MM.1S (cell line): ENCODE data around the gene KCNIP1.

Source experiments
- DNase-seq: peaks from one replicate; pipeline ENCODE4 v3.0.0-alpha.2; 2015
- H2AFZ ChIP-seq: fragments of 300-600 bp; sonication (generic); 2 replicates; pipeline ENCODE4 v1.6.0; 2016; ENCODE audit warnings: antibody characterized with exemption, low read length
- H3F3A ChIP-seq: fragments of 300-600 bp; sonication (generic); 2 replicates; pipeline ENCODE4 v1.6.1; 2016; ENCODE audit warnings: mild to moderate bottlenecking, antibody characterized with exemption, low read length, moderate library complexity, mixed read lengths; ENCODE audit not compliant: insufficient read depth
- H3K27ac ChIP-seq: fragments of 300-600 bp; sonication (generic); 2 replicates; pipeline ENCODE4 v1.5.1; 2016; ENCODE audit warnings: mild to moderate bottlenecking, low read length
- H3K27me3 ChIP-seq: fragments of 300-600 bp; sonication (generic); replicated peaks from 2 replicates; pipeline ENCODE4 v1.6.0; 2016; ENCODE audit warnings: low read length; ENCODE audit not compliant: insufficient read depth
- H3K36me3 ChIP-seq: fragments of 300-600 bp; sonication (generic); replicated peaks from 2 replicates; pipeline ENCODE4 v1.6.1; 2016; ENCODE audit warnings: mild to moderate bottlenecking, low read length, mixed read lengths; ENCODE audit not compliant: insufficient read depth
- H3K4me1 ChIP-seq: fragments of 300-600 bp; sonication (generic); 2 replicates; pipeline ENCODE4 v1.6.1; 2016; ENCODE audit warnings: low read length, mixed read lengths
- H3K4me2 ChIP-seq: fragments of 300-600 bp; sonication (generic); 2 replicates; pipeline ENCODE4 v1.6.0; 2016; ENCODE audit warnings: low read depth, low read length
- H3K4me3 ChIP-seq: fragments of 300-600 bp; sonication (generic); 2 replicates; pipeline ENCODE4 v1.5.1; 2016; ENCODE audit warnings: low read length, mixed read lengths
- H3K79me2 ChIP-seq: fragments of 300-600 bp; sonication (generic); 2 replicates; pipeline ENCODE4 v1.6.1; 2016; ENCODE audit warnings: mixed run types, low read length, mixed read lengths
- H3K9ac ChIP-seq: fragments of 300-600 bp; sonication (generic); 2 replicates; pipeline ENCODE4 v1.6.1; 2016; ENCODE audit warnings: low read length, mixed read lengths
- H3K9me2 ChIP-seq: fragments of 300-600 bp; sonication (generic); replicated peaks from 2 replicates; pipeline ENCODE4 v1.6.1; 2016; ENCODE audit warnings: mild to moderate bottlenecking, low read length, mixed read lengths; ENCODE audit not compliant: insufficient read depth
- H3K9me3 ChIP-seq: fragments of 300-600 bp; sonication (generic); replicated peaks from 2 replicates; pipeline ENCODE4 v1.6.1; 2016; ENCODE audit warnings: mild to moderate bottlenecking, low read length, mixed read lengths; ENCODE audit not compliant: insufficient read depth
- H4K20me1 ChIP-seq: fragments of 300-600 bp; sonication (generic); 2 replicates; pipeline ENCODE4 v1.6.1; 2016; ENCODE audit warnings: mild to moderate bottlenecking, low read length, moderate library complexity, mixed read lengths; ENCODE audit not compliant: insufficient read depth
- CTCF ChIP-seq: fragments of 300-600 bp; sonication (generic); IDR thresholded peaks from 2 replicates; pipeline ENCODE4 v1.5.1; 2016; ENCODE audit warnings: antibody characterized with exemption, low read length, mixed read lengths
- EZH2 ChIP-seq: fragments of 300-600 bp; sonication (generic); optimal IDR thresholded peaks from 2 replicates; pipeline ENCODE3; 2017; ENCODE audit warnings: low read depth, mild to moderate bottlenecking, antibody characterized with exemption, low read length, mixed read lengths
- EZH2phosphoT487 ChIP-seq: fragments of 300-600 bp; sonication (generic); IDR thresholded peaks from 2 replicates; pipeline ENCODE4 v1.6.1; 2018; ENCODE audit warnings: antibody characterized with exemption, low read length

KCNIP1 gene

DNA sequence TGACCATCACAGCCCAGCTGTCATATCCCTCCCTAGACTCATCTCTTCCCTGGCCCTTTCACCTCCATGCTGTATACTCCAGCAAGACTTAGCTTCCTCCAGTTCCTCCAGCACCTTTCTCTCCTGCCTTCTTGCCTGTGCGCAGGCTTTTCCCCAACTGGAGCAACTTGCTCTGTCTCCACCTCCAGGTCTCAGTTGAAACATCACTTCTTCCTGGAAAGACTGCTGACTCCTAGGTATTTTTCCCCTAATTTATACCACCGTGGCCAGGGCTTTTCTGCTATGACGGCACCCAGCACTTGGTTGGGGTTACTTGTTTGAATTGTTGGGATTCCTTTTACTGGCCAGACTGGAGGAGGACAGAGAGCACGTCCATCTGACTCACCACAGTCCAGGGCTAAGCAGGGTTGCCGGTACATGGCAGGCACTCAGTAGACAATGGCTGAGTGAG lies 67.5 kb downstream of the KCNIP1 start:
- peaks cover 13% of the 10 kb centered on the region for H3K4me1 ChIP-seq
- TF ChIP-seq EZH2phosphoT487, result no peak
- TF ChIP-seq CTCF, result no peak
- no peak for TF ChIP-seq EZH2
- DNase-seq, result no peak
- H3K4me3 ChIP-seq, result no peak overlapping the region
- H3K79me2 ChIP-seq, result no peaks in the 10 kb centered on the region
- H4K20me1 ChIP-seq, result no peaks in the 10 kb centered on the region
- no peak overlapping the region for H2AFZ ChIP-seq
- H3K36me3 ChIP-seq, result no peaks in the 10 kb centered on the region
- H3F3A ChIP-seq, result 0 out of 2 replicates have a peak, but pooled peaks cover 3% of the 10 kb centered on the region
- no peak overlapping the region for H3K4me2 ChIP-seq
- no peaks in the 10 kb centered on the region for H3K9me2 ChIP-seq
- no peak overlapping the region for H3K9ac ChIP-seq
- H3K9me3 ChIP-seq, result no peaks in the 10 kb centered on the region
- no peak overlapping the region for H3K27ac ChIP-seq
- peaks cover 10% of the 10 kb centered on the region for H3K27me3 ChIP-seq

DNA sequence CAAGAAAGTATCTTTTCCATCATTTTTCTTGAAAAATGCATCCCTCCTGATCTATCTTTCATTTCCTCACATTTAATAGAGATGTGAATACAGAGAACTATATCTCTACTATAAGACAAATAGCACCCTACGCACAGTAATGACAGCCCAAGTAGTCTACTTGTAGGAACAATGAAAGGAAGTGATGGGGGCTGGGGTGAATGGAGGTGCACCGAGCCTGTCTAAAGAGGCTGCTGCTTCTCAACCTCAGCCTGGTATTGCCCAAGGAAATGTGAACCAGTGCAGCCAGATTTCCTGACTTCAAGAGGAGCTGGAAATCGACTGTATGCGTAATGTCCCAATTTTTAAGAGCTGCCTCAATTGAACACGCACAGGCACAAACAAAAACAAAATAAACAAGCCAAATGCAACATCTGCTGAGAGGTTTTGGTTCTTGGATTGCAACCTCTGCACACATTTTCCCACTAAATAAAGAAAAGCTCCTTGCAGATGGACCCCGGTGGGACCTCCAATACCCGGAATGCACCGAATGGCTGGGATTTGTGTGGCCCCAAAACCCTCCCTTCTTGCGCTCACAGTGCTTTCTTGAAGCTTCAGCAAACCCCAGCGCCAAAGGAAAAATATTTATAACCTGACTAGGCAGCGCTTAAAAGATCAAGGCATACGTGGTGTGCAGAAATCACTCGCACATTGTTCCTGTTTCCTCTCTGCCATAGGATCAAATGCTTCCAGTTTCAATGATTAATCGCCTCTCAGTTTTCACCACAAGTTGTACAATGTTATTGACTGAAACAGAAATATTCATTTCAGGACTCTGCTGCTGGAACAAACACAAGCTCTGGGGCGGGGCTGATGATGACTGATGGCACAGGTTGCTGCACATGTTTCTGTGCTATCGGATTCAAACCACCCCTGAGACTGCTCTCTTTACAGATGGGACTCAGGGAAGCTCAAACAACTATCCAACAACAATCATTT lies 68.3 kb downstream of the KCNIP1 start:
- H3K9me3 ChIP-seq, result no peaks in the 10 kb centered on the region
- peak; percentile 33 for DNase-seq
- H2AFZ ChIP-seq, result no peak overlapping the region
- H3K79me2 ChIP-seq, result no peaks in the 10 kb centered on the region
- peaks cover 13% of the 10 kb centered on the region for H3K4me1 ChIP-seq
- peaks cover 10% of the 10 kb centered on the region for H3K27me3 ChIP-seq
- H3K27ac ChIP-seq, result no peak overlapping the region
- no peaks in the 10 kb centered on the region for H3K9me2 ChIP-seq
- no peak for TF ChIP-seq EZH2phosphoT487
- TF ChIP-seq EZH2, result no peak
- TF ChIP-seq CTCF, result no peak
- H3K9ac ChIP-seq, result no peak overlapping the region
- H3K4me3 ChIP-seq, result no peak overlapping the region
- H4K20me1 ChIP-seq, result no peaks in the 10 kb centered on the region
- H3K4me2 ChIP-seq, result peak overlapping the region; percentile 51
- 0 out of 2 replicates have a peak, but pooled peaks cover 3% of the 10 kb centered on the region for H3F3A ChIP-seq
- no peaks in the 10 kb centered on the region for H3K36me3 ChIP-seq

GRCh38 chr5:170573114-170573513 lies 69.3 kb downstream of the KCNIP1 start:
- Histone ChIP-seq H3F3A (0 out of 2 replicates have a peak, but pooled peaks cover 3% of the 10 kb centered on the region), H3K4me3 (no peak overlapping the region), H3K27ac (no peak overlapping the region), H3K4me2 (peak overlapping the region; percentile 51; the same call in 1 of the 2 replicates), H3K9me3 (no peaks in the 10 kb centered on the region), H3K36me3 (no peaks in the 10 kb centered on the region), H3K9ac (no peak overlapping the region), H3K79me2 (no peaks in the 10 kb centered on the region), H2AFZ (no peak overlapping the region), H4K20me1 (no peaks in the 10 kb centered on the region), H3K9me2 (no peaks in the 10 kb centered on the region), H3K4me1 (peaks cover 13% of the 10 kb centered on the region), H3K27me3 (peaks cover 10% of the 10 kb centered on the region)
- TF ChIP-seq EZH2phosphoT487 (no peak), EZH2 (no peak), CTCF (no peak)
- no peak for DNase-seq
